Measurements from ENCODE around the gene LRCH1.

Gene LRCH1

DNA sequence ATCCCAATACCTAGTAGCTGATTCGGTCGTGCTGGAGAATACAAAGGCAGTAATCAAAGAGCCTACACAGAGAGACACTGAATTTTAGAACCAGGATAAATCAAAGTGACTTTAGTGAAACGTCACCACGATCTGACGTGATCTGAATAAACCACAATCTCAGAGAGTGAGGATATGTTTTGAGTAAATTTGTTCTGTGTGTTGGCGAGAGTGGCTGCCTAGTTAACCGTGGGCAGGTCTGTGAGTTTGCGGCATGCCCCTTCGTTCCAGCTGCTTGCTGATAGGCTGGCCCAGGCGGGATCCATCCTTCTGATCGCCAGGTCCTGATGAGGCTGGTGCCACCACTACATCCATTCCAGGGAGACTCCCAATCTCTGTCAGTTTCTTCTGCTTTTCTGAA, 40.4 kb downstream of the LRCH1 start:
- Histone ChIP-seq H3K4me3 (ENCODE audit: extremely low read depth, insufficient read depth, low read length, poor library complexity, severe bottlenecking) (no peak overlapping the region), H3K27ac (ENCODE audit: low read depth, low read length, severe bottlenecking) (no peak overlapping the region), H3K9me3 (ENCODE audit: control insufficient read depth, low read length) (no peaks in the 10 kb centered on the region), H3K4me1 (ENCODE audit: control insufficient read depth, insufficient read depth, low read length, poor library complexity, severe bottlenecking) (peaks cover 14% of the 10 kb centered on the region), H3K36me3 (ENCODE audit: control insufficient read depth, insufficient read depth, low read length) (peaks cover 4% of the 10 kb centered on the region)
- 95 to 100% methylated on average over 6 to 8 of the region's 11 CpGs for WGBS, 2 experiments (ENCODE audit: insufficient coverage in 2 of 2)

GRCh38 chr13:46594374-46595078, 41.6 kb downstream of the LRCH1 start:
- Histone ChIP-seq H3K4me3 (ENCODE audit: extremely low read depth, insufficient read depth, low read length, poor library complexity, severe bottlenecking) (no peak overlapping the region), H3K27ac (ENCODE audit: low read depth, low read length, severe bottlenecking) (no peak overlapping the region), H3K4me1 (ENCODE audit: control insufficient read depth, insufficient read depth, low read length, poor library complexity, severe bottlenecking) (peaks cover 14% of the 10 kb centered on the region), H3K9me3 (ENCODE audit: control insufficient read depth, low read length) (no peaks in the 10 kb centered on the region), H3K36me3 (ENCODE audit: control insufficient read depth, insufficient read depth, low read length) (peaks cover 4% of the 10 kb centered on the region)
- WGBS, 2 experiments (ENCODE audit: insufficient coverage in 2 of 2): 100% methylated on average over 1 of the region's 5 CpGs

GRCh38 chr13:46595136-46595884, 42.3 kb downstream of the LRCH1 start:
- Histone ChIP-seq H3K36me3 (ENCODE audit: control insufficient read depth, insufficient read depth, low read length) (peaks cover 4% of the 10 kb centered on the region), H3K9me3 (ENCODE audit: control insufficient read depth, low read length) (no peaks in the 10 kb centered on the region), H3K4me3 (ENCODE audit: extremely low read depth, insufficient read depth, low read length, poor library complexity, severe bottlenecking) (no peak overlapping the region), H3K27ac (ENCODE audit: low read depth, low read length, severe bottlenecking) (no peak overlapping the region), H3K4me1 (ENCODE audit: control insufficient read depth, insufficient read depth, low read length, poor library complexity, severe bottlenecking) (peaks cover 14% of the 10 kb centered on the region)
- 84 to 94% methylated on average over 2 to 4 of the region's 6 CpGs for WGBS, 2 experiments (ENCODE audit: insufficient coverage in 2 of 2)

DNA sequence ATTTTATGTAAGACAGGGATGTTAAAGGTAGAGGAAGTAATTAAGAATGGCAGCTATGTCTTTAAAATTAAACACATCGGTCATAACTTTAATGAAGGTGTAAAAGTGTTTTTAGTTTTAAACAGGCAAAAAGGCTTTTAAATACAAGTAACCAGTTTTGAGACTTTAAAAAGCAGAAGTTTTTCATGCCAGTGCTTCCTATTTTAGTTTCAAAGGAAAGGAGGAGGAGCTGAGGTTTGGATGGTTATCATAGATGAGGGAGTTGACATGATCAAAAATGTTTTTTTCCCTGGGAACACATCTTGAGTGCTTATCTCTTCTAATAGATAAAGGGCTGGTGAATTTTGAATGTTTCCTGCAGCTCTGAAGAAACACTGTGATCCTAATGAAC, 42.9 kb downstream of the LRCH1 start:
- Histone ChIP-seq H3K9me3 (ENCODE audit: control insufficient read depth, low read length) (no peaks in the 10 kb centered on the region), H3K27ac (ENCODE audit: low read depth, low read length, severe bottlenecking) (no peak overlapping the region), H3K4me1 (ENCODE audit: control insufficient read depth, insufficient read depth, low read length, poor library complexity, severe bottlenecking) (peaks cover 14% of the 10 kb centered on the region), H3K36me3 (ENCODE audit: control insufficient read depth, insufficient read depth, low read length) (peaks cover 4% of the 10 kb centered on the region), H3K4me3 (ENCODE audit: extremely low read depth, insufficient read depth, low read length, poor library complexity, severe bottlenecking) (no peak overlapping the region)
- WGBS, 2 experiments (ENCODE audit: insufficient coverage in 2 of 2): 100% methylated on average over 1 of the region's 1 CpG; no CpG with 5 or more reads in 1 of the 2 experiments

GRCh38 chr13:46596466-46596865, 43.5 kb downstream of the LRCH1 start:
- peaks cover 14% of the 10 kb centered on the region for H3K4me1 ChIP-seq (ENCODE audit: control insufficient read depth, insufficient read depth, low read length, poor library complexity, severe bottlenecking)

GRCh38 chr13:46598140-46598819, 45.3 kb downstream of the LRCH1 start:
- whole genome bisulfite sequencing, 2 experiments (ENCODE audit: insufficient coverage in 2 of 2): 92 to 96% methylated on average over 3 to 4 of the region's 7 CpGs
- H3K9me3 ChIP-seq (ENCODE audit: control insufficient read depth, low read length): no peaks in the 10 kb centered on the region
- peaks cover 14% of the 10 kb centered on the region for H3K4me1 ChIP-seq (ENCODE audit: control insufficient read depth, insufficient read depth, low read length, poor library complexity, severe bottlenecking)
- H3K36me3 ChIP-seq (ENCODE audit: control insufficient read depth, insufficient read depth, low read length): peaks cover 4% of the 10 kb centered on the region
- no peak overlapping the region for H3K27ac ChIP-seq (ENCODE audit: low read depth, low read length, severe bottlenecking)
- H3K4me3 ChIP-seq (ENCODE audit: extremely low read depth, insufficient read depth, low read length, poor library complexity, severe bottlenecking): no peak overlapping the region

More at GRCh38 chr13:46596466-46596865, 43.5 kb downstream of the LRCH1 start:
- Histone ChIP-seq H3K36me3 (ENCODE audit: control insufficient read depth, insufficient read depth, low read length) (peaks cover 4% of the 10 kb centered on the region), H3K9me3 (ENCODE audit: control insufficient read depth, low read length) (no peaks in the 10 kb centered on the region), H3K4me3 (ENCODE audit: extremely low read depth, insufficient read depth, low read length, poor library complexity, severe bottlenecking) (no peak overlapping the region), H3K27ac (ENCODE audit: low read depth, low read length, severe bottlenecking) (no peak overlapping the region)
- 96 to 99% methylated on average over 6 of the region's 6 CpGs for WGBS, 2 experiments (ENCODE audit: insufficient coverage in 2 of 2)

DNA sequence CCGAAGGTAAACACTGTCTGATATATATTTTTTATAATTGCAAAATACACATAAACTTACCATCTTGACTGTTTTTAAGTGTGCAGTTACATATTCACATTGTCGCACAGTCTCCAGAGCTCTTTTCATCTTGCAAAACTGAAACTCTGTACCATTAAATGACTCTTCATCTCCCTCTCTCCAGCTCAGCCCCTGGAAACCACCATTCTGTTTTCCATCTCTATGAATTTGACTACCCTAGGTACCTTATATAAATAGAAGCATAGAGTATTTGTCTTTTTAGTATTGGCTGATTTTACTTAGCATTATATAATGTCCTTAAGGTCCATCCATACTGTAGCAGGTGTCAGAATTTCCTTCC, 45.8 kb downstream of the LRCH1 start:
- Histone ChIP-seq H3K36me3 (ENCODE audit: control insufficient read depth, insufficient read depth, low read length) (peaks cover 4% of the 10 kb centered on the region), H3K4me1 (ENCODE audit: control insufficient read depth, insufficient read depth, low read length, poor library complexity, severe bottlenecking) (peaks cover 14% of the 10 kb centered on the region), H3K9me3 (ENCODE audit: control insufficient read depth, low read length) (no peaks in the 10 kb centered on the region), H3K27ac (ENCODE audit: low read depth, low read length, severe bottlenecking) (no peak overlapping the region), H3K4me3 (ENCODE audit: extremely low read depth, insufficient read depth, low read length, poor library complexity, severe bottlenecking) (no peak overlapping the region)
- 90 to 100% methylated on average over 1 of the region's 2 CpGs for WGBS, 2 experiments (ENCODE audit: insufficient coverage in 2 of 2)

DNA sequence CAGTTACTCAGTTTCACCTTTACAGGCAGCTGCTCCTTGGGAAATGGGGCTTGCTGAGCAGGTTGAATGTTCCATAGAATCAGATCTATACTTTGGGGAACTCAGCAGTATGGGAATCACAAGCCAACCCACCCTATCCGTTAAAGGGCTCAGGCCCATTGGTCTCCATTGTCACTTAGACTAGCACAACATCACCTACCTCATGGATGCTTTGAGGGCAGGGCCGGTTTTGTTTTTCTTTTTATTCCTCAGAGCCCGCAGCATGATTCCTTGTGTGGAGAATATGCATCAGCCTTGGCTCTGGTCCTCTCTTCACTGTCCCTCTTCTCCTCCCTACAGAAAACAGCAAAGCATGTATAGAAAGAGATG, 48.0 kb downstream of the LRCH1 start:
- H3K9me3 ChIP-seq (ENCODE audit: control insufficient read depth, low read length): no peaks in the 10 kb centered on the region
- WGBS, 2 experiments (ENCODE audit: insufficient coverage in 2 of 2): no CpG with 5 or more reads among the region's 3 CpGs
- H3K36me3 ChIP-seq (ENCODE audit: control insufficient read depth, insufficient read depth, low read length): no peaks in the 10 kb centered on the region
- H3K27ac ChIP-seq (ENCODE audit: low read depth, low read length, severe bottlenecking): no peak overlapping the region
- H3K4me3 ChIP-seq (ENCODE audit: extremely low read depth, insufficient read depth, low read length, poor library complexity, severe bottlenecking): no peak overlapping the region
- H3K4me1 ChIP-seq (ENCODE audit: control insufficient read depth, insufficient read depth, low read length, poor library complexity, severe bottlenecking): peaks cover 6% of the 10 kb centered on the region

DNA sequence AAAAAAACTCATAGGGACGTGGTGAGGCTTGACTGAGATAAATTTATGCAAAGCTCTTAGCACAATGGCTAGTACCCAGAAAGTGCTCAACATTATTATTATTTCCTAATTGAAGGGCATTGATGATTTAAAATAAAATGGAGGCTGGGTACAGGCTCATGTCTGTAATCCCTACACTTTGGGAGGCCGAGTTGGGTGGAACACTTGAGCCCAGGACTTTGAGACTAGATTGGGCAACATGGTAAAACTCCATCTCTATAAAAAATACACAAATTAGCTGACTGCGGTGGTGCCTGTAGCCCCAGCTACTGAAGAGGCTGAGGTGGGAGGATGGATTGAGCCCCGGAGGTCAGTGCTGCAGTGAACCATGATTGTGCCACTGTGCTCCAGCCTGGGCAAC, 49.6 kb downstream of the LRCH1 start:
- Histone ChIP-seq H3K4me1 (ENCODE audit: control insufficient read depth, insufficient read depth, low read length, poor library complexity, severe bottlenecking) (peaks cover 9% of the 10 kb centered on the region), H3K9me3 (ENCODE audit: control insufficient read depth, low read length) (no peaks in the 10 kb centered on the region), H3K27ac (ENCODE audit: low read depth, low read length, severe bottlenecking) (no peak overlapping the region), H3K4me3 (ENCODE audit: extremely low read depth, insufficient read depth, low read length, poor library complexity, severe bottlenecking) (no peak overlapping the region), H3K36me3 (ENCODE audit: control insufficient read depth, insufficient read depth, low read length) (no peaks in the 10 kb centered on the region)
- 95 to 100% methylated on average over 1 to 3 of the region's 4 CpGs for WGBS, 2 experiments (ENCODE audit: insufficient coverage in 2 of 2)

- H3K36me3 ChIP-seq (ENCODE audit: control insufficient read depth, insufficient read depth, low read length): no peaks in the 10 kb centered on the region
- WGBS, 2 experiments (ENCODE audit: insufficient coverage in 2 of 2): 100% methylated on average over 1 of the region's 4 CpGs
Measured at GRCh38 chr13:46603165-46603603, 50.2 kb downstream of the LRCH1 start.

More at GRCh38 chr13:46603165-46603603, 50.2 kb downstream of the LRCH1 start:
- no peaks in the 10 kb centered on the region for H3K9me3 ChIP-seq (ENCODE audit: control insufficient read depth, low read length)
- H3K4me3 ChIP-seq (ENCODE audit: extremely low read depth, insufficient read depth, low read length, poor library complexity, severe bottlenecking): no peak overlapping the region
- H3K27ac ChIP-seq (ENCODE audit: low read depth, low read length, severe bottlenecking): no peak overlapping the region
- H3K4me1 ChIP-seq (ENCODE audit: control insufficient read depth, insufficient read depth, low read length, poor library complexity, severe bottlenecking): peaks cover 15% of the 10 kb centered on the region
